ENCODE data around the gene NCBP2L.

- TF ChIP-seq CTCF (IDR thresholded peaks at IDR 0.05) (no peak), ZFX (IDR thresholded peaks at IDR 0.05; ENCODE audit: borderline replicate concordance) (no peak)
Measured at GRCh38 chrX:107744868-107745267, 32.7 kb upstream of the NCBP2L start.

Data from 22Rv1 (cell line).